ENCODE results near the gene CFI. TPM values are rescaled to one million over a fixed set of nuclear protein-coding genes. Genes with fewer than 3 reads are reported as not detected.

Gene CFI
- total and polyA plus RNA-seq, 9 of the 15 experiments (the other 6 are each of a cell fraction or from before 2014, with no cell fraction given) = 0.30 to 8.4 (median 0.95) TPM

- TF ChIP-seq MGA (IDR thresholded peaks at IDR 0.05) (peak; percentile 51), CBFA2T2 (conservative IDR thresholded peaks at IDR 0.05) (0 out of 2 replicates have a peak, but pooled peaks have one; percentile 13), TBP (optimal IDR thresholded peaks at IDR 0.05; ENCODE audit: low read depth, low read length) (no peak), ESRRB (CRISPR knock-in tag; IDR thresholded peaks at IDR 0.05; ENCODE audit: borderline replicate concordance) (no peak), DMBX1 (CRISPR knock-in tag; IDR thresholded peaks at IDR 0.05; ENCODE audit: borderline replicate concordance) (0 out of 2 replicates have a peak, but pooled peaks have one; percentile 13), YY1 (IDR thresholded peaks at IDR 0.05; ENCODE audit: borderline replicate concordance in 1 of 3, control insufficient read depth in 1 of 3, extremely low read depth in 1 of 3, insufficient read depth in 3 of 3, insufficient read length in 1 of 3, insufficient replicate concordance in 2 of 3, low read depth in 1 of 3, low read length in 2 of 3) (peak in 2 of 3 experiments; percentile 43 to 79), NFE2 (IDR thresholded peaks at IDR 0.05; ENCODE audit: low read depth) (no peak), MEIS2 (IDR thresholded peaks at IDR 0.05; ENCODE audit: partially characterized antibody) (peak; percentile 72), SAFB2 (IDR thresholded peaks at IDR 0.05; ENCODE audit: borderline replicate concordance, low read depth, low read length, severe bottlenecking) (no peak), SIN3B (IDR thresholded peaks at IDR 0.05; ENCODE audit: low read depth) (0 out of 2 replicates have a peak, but pooled peaks have one; percentile 19)
Measured at GRCh38 chr4:109729718-109730618, 71.8 kb downstream of the CFI start, which contains the start of gene PLA2G12A (continued).

Measured in K562 (cell line).